GM21367 (cell line): ENCODE data around the gene TERT.
"Not testable (repeated sequence)": the region's sequence is repeated elsewhere in the genome, so short reads cannot be mapped to it uniquely, and the experiment has no call there.

Source experiments
- ATAC-seq: cut with Tn5 transposase; IDR thresholded peaks from one replicate; pipeline ENCODE4 v1.9.1; 2021; ENCODE audit not compliant: unreplicated experiment

TERT gene

DNA sequence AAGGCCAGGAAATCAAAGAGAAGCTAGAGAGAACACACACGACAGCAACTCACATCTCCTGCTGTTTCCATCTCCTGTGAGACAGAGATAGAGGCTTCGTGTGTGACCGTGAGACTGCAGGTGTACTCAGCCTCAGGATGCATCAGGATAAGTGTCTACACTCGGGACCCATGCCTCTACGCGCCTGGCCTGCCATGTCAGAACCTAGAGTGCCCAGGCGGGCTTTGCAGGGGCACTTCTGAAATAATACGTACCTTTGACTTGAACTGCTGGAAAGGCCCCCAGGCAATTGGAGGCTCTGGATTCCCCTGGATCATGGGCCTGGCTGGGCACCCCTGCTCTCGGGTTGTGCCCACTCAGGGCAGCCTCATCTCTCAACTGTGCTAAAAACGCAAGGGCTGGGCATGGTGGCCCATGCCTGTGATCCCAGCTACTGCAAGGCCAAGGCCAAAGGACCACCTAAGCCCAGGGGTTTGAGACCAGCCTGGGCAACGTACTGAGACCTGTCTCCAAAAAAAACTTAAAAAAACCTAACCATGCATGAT, 37.1 kb upstream of the TERT start:
- no peak for ATAC-seq

GRCh38 chr5:1330847-1331831, 36.3 kb upstream of the TERT start:
- no peak for ATAC-seq

GRCh38 chr5:1330146-1330846, 35.4 kb upstream of the TERT start:
- no peak for ATAC-seq

DNA sequence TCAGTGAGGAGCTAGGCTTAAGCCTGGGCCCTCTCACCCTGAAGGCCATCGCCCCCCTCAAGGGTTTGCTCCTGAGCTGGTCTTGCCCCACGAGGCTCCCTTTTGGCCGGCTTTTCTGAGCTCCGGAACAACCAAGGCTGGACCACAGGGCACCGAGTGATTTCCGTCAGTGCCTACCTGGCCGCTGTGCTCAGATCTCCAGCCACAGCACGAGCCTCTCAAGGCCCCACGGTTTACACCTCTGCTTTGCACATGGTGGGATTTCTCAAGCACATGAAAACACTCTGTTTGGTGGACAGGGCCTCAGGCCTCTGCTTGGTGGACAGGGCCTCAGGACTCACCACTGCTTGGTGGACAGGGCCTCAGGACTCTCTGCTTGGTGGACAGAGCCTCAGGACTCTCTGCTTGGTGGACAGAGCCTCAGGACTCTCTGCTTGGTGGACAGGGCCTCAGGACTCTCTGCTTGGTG, 34.3 kb upstream of the TERT start:
- ATAC-seq: no peak

DNA sequence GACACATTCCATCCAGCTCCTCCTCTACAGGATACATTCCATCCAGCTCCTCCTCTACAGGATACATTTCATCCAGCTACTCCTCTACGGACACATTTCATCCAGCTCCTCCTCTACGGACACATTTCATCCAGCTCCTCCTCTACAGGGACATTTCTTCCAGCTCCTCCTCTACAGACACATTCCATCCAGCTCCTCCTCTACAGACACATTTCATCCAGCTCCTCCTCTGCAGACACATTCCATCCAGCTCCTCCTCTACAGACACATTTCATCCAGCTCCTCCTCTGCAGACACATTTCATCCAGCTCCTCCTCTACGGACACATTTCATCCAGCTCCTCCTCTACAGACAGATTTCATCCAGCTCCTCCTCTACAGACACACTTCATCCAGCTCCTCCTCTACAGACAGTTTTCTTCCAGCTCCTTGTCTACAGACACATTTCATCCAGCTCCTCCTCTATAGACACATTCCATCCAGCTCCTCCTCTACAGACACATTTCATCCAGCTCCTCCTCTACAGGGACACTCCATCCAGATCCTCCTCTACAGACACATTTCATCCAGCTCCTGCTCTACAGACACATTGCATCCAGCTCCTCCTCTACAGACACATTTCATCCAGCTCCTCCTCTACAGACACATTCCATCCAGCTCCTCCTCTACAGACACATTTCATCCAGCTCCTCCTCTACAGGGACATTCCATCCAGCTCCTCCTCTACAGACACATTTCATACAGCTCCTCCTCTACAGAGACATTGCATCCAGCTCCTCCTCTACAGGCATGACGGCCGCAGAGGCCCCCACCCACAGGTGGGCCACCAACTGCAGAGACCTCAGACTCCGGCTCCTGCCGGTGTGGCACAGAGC, 33.6 kb upstream of the TERT start:
- not testable (repeated sequence) for ATAC-seq

- ATAC-seq: not testable (repeated sequence)
These were observed 32.3 kb upstream of the TERT start for GRCh38 chr5:1326901-1327756.

GRCh38 chr5:1326532-1326875, 31.6 kb upstream of the TERT start:
- not testable (repeated sequence) for ATAC-seq

DNA sequence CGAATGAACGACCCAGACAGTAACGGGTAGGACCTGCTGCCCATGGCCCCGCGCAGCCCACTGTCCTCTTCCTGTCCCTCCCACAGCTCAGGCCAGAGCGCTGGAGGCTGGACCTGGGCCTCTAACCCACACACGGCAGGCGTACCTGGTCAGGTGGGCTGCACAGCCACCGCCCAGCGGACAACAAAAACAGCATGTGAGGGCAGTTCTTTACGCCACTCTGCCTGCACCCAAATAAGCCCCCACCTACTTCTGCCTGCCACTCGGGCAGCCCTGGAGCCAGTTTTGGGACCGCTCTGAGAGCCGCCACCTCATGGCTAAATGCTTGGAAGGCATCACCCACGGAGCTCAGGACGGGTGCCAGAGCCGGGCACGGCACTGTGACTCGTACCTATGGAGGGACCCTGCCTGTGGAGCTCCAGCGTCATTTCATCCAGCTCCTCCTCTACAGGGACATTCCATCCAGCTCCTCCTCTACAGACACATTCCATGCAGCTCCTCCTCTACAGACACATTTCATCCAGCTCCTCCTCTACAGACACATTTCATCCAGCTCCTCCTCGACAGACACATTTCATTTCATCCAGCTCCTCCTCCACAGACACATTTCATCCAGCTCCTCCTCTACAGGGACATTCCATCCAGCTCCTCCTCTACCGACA, 31.1 kb upstream of the TERT start:
- ATAC-seq: no peak

- no peak for ATAC-seq
These were observed 30.4 kb upstream of the TERT start for GRCh38 chr5:1325191-1325741.

DNA sequence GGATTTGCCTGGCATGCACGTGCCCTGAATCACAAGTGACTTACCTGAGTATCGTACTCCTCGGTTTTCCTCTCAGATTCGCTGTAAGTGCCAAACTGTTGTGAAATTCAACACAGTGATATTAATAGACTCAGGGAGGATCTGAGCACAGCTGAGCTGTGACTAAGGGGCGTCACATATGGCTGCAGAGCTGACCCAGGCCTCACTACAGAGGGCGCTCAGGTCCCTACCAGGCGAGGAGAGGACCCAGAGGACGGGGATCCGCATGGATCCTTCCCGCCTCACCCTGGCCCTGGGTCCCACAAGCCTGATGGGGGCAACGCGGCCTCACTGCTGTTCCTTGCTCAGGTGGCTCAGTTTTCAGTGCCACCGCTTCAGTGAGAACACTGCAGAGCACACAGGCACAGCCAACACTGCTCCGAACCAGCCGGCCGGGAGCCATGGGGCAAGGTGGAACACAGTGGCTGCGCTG, 29.9 kb upstream of the TERT start:
- no peak for ATAC-seq

- no peak for ATAC-seq
These were observed 29.4 kb upstream of the TERT start for GRCh38 chr5:1324301-1324700.

DNA sequence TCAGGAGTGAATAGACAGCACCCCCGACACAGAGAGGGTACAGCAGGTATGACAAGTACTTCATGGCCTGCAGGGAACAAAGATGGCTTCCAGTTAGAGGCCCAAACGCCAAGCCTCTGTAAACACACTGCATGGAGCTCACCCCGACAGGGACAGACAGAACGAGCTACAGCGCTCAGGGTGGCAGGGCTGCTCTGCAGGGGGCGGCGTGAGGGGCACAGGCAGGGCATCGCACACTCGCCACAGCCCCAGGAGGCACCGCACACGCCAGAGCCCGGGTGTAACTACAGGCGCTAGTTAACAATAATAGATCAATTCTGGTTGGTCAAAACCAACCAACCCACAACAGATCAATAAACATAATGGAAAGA, 28.9 kb upstream of the TERT start:
- no peak for ATAC-seq

GRCh38 chr5:1322955-1323802, 28.3 kb upstream of the TERT start:
- no peak for ATAC-seq

- ATAC-seq: no peak
These were observed 27.4 kb upstream of the TERT start for GRCh38 chr5:1322036-1322900.

GRCh38 chr5:1321576-1321975, 26.7 kb upstream of the TERT start:
- no peak for ATAC-seq

GRCh38 chr5:1320436-1321344, 25.8 kb upstream of the TERT start:
- ATAC-seq: no peak
